DMS114 treated with DMSO at 0.1 percent for 48 hours (cell line): ENCODE measurements around the gene ABCA12.

Experiments
- DNase-seq: peaks from one replicate; lab custom pipeline; 2025; ENCODE audit not compliant: unreplicated experiment; lab: John Stamatoyannopoulos, UW

The ABCA12 gene

DNA sequence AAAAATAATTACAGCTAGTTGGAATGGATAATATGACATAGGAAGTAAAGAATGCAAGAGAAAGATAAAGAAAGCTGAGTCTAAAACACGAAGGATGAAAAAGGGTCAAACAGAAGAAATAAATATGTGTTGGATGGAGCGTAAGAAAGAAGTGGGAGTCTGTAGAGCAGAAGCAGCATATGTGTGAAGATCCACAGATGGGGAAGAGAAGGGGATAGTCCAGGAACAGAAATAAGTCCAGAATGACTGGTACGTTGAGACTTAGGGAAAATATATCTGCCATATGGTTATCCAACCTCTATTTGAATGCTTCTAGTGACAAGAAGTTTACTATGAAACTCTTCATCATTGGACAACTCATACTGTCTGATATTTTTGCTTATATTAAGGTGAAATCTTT is 18.0 kb downstream of the ABCA12 start:
- no peak for DNase-seq

DNA sequence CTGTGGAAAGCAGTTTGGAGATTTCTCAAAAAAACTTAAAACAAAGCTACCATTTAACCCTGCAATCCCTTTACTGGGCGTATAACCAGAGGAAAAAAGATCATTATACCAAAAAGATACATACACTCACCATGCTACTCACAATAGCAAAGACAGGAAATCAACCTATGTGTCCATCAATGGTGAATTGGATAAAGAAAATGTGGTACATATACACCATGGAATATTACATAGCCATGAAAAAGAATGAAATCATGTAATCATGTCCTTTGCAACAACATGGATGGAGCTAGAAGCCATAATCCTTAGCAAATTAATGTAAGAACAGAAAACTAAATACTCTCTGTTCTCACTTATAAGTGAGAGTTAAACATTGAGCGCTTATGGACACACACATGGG is 18.6 kb downstream of the ABCA12 start:
- no peak for DNase-seq

DNA sequence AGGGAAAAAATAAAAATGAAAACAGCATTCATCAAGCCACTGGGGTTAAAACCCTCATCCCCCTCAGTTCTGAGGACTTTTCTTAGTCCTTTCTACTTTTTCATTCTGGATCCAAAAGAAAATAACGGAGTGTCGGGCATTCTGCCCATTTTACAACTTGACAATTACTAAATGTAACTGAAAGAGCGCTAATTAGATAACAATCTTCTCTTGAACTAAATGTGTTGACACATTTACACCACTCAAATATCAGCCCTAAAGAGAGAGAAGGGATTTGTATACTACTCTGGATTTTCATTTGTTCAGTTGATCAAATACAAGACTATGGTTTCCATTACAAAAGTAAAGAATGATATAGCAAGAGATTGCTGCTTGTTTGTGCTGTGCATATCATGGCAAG is 27.5 kb downstream of the ABCA12 start:
- no peak for DNase-seq

DNA sequence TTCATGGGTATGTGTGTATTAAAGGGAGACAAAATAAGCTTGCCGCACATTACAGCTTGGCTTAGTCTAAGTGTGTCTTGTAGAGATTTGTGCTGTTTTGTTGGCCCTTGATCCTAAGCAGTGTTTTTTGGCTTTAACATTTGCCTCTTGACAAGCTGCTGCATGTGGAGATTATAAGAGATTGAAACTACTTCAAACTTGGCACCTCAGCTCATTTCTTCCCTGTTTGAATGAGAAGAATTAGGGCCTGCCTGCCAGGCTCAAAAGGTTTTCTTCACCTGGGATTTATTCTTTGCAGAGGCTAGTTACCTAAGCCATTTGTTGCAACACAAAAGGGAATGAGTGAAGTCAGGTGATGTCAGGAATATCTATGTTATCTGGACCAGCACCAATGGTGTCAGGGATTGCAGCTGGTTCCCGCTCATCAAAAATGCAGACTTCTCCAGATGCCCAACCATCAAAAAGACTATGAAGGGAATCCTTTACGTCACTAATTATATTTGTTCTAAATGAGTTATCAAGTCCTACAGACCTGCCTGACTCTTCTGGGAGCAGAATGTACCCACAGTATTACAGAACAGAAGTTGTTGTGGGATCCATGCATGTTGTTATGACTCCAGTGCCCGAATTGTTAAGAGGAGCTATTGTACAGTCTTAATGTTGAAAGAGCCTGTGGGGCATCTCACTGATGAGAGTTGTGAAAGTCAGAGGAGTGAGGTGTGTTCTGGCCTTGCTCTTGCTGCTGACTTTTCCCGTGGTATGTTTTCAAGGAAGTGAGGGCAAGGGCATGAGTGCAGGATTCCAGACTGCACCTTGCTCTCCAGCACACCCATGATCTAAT is 31.0 kb downstream of the ABCA12 start:
- DNase-seq: no peak

DNA sequence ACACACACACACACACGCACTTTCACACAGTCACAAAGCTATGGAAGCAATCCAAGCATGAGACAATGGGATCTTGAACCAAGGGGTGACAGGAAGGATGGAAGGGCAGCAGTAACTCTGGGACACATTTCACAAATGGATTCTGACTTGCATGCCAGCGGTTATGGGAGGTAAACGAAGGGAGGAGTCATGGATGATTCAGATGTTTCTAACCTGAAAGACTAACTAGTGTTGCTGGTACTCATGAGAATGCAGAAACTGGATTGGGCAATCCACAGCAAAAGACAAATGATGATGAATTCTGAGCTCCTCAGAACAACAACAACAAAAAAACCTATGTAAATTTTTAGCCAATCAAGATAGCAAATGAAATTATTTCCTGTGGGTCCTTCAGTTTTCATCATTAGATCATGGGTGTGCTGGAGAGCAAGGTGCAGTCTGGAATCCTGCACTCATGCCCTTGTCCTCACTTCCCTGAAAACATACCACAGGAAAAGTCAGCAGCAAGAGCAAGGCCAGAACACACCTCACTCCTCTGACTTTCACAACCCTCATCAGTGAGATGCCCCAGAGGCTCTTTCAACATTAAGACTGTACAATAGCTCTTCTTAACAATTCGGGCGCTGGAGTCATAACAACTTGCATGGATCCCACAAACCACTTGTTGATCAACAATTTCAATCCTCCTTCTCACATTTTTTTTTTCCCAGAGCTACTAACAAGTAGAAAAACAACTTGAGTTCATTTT is 32.6 kb downstream of the ABCA12 start:
- no peak for DNase-seq

DNA sequence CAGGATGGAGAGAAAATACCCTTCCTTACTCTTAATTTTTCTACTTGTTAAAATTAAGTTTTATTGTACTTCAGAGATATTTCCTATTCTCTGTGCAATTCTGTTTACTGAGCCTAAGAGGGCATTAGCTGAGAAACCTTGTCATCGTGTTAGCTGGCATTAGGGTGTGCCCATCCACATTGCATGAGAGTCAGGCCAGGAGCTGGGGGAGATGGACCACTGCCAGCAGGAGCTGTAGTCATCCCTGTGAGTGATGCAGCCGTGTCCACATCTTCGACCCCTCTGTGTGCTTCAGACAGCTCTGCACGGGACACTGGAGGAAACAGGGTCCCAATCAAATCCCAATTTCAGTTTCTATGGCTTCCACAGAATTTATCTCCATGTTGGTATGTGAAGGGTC is 34.2 kb downstream of the ABCA12 start:
- DNase-seq: no peak

DNA sequence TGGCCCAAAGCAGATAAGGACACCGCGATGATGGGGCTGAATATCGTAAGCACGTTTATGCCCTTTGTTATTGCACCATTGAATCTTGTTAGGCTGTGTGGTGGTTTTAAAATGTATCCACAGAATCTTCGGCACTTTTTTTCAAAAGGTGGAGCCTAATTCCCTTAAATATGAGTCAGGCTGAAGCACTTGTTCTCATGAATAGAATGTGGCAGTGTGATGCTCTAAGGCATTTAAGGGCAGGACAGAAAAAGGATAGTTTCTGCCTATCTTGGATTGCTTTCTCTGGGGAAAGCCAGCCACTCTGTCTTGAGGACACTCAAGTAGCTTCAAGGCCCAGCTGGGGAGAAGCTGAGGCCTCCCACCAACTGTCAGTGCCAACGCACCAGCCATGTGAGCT is 39.6 kb downstream of the ABCA12 start:
- DNase-seq: no peak

DNA sequence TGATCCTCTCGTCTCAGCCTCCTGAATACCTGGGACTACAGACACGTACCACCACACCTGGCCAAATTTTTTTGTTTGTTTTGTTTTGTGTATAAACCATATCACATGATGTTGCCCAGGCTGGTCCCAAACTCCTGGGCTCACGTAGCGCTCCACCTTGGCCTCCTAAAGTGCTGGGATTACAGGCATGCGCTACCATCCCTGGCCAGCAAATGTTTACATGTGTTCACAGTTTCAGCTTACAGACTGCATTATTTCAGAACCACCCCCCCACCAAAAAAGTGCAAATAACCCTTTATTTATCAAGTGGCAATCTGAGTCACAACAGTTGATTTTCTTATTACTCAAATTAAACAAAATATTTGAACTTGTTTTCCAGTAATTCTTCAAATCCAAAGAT is 54.3 kb downstream of the ABCA12 start:
- DNase-seq: no peak

DNA sequence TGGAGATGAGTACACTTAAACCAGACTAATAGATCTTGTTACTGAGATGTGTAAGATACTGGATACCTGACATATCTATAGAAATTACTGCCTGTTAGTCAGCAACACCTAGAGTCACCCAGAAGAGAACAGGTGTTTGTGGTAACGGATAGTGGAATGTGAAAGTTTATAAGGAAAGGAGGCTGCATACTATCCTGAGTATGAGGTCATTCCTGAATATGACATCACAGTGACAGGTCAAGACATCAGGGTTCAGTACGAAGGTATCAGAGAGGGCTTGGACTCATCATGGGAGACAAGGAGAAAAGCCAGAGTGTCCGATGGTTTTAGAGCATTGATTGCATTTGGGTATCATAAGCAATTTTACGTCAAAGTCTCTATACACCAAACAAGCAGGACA is 55.3 kb downstream of the ABCA12 start:
- DNase-seq: no peak

DNA sequence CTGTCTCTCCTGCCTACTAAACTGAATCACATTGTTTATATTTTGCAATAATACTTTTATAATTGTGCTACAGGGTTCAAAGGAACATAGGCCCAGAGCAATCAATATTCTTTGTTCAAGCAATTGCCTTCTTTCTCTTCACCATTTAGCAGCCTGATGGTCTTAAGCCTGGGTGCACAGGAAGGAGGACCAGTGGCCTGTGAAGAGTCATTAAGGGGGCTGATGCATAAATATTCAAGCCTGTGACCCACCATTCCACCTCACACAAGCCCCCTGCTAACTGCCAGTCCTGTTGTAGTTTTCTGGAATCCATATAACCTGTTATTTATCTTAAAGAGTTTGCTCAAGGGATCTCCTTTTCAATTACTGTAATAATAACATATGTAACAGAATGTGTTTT is 56.0 kb downstream of the ABCA12 start:
- no peak for DNase-seq

DNA sequence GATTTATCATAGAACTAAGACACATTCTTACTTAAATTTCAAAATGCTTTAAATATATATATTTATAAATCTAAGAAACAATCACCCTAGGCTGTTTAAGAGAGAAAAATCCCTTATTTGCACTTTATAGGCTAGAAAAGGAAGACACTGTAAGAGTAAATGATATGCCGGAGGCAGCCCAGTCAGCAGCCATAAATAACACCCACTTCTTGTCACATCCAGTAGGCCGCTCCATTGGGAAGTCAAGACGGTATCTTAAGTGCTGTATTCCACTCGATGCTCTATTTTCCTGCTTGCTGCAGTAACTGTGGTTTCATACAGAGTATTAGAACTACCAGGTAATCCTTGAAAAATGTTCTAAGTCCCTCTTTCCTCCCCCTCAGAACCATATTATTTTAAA is 57.9 kb downstream of the ABCA12 start:
- DNase-seq: no peak

DNA sequence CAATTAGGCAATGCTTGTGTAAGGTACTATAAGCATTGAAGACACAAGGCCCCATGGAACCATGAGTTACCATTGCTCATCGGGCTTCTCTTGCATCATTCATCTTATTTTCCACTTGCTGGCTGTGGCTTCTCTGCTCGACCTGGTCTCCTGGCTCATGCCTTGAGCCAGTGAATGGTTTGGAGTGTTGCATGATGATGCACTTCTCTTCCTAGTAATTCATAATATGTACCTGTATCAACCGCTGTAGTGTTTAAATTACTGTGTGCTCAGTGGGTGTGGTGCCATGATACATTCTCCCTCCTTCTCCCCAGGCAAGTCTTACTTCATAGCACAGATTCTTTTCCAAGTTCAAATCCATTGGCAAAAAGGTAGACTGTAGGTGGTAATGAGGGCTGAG is 66.8 kb downstream of the ABCA12 start:
- no peak for DNase-seq

DNA sequence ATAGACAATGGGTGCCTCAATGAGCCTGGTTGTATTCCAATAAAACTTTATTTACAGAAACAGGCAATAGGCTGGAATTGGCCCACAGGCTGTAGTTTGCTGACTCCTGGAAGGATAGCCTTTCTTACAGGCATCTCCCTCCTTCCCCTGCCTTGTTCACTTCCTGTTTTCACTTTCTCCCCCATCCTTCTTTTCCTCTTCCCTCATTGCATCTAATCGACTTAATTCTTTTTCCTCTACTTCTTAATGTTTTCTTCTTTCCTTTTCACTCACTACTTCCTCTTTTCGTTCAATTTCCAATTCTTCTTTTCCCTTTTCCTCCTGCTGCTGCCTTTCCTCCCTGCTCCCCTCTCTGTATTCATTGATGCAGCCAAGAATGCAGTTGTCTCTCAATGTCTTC is 70.0 kb downstream of the ABCA12 start:
- no peak for DNase-seq

DNA sequence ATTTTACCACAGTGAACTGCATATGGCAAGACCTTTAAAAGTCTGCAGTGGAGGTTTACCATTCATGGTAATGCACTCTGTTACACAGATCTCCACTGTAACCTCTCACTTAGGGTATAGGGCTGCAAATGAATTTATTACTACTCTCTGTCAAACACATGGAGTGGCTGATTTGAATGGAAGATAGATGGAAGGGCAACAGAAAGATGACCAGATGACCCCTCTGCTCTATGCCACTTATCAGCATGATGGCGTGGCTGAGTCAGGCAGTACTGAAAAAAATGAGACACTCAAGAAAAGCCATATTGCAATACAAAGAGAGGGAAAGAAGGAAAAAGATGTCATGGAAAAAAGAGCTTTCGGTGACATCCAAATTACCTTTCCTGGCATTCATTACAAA is 72.3 kb downstream of the ABCA12 start:
- DNase-seq: no peak

DNA sequence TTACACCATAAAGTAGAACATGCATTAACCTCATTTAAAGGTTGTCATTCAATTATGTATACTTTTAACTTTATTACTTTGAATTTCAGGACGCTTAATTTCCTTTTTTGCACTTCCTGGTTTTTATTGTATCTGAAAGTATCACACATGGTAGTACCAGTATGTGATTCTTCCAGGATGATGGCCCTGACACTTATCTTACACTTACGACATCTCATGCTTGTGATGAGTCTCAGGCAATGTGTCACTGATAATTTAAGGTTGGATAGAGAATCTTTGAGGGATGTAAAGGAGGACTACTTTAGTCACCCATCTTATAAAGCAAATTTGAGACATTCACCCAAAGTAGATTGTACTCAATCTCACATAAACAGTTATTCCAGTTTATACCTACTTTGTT is 74.9 kb downstream of the ABCA12 start:
- DNase-seq: no peak

DNA sequence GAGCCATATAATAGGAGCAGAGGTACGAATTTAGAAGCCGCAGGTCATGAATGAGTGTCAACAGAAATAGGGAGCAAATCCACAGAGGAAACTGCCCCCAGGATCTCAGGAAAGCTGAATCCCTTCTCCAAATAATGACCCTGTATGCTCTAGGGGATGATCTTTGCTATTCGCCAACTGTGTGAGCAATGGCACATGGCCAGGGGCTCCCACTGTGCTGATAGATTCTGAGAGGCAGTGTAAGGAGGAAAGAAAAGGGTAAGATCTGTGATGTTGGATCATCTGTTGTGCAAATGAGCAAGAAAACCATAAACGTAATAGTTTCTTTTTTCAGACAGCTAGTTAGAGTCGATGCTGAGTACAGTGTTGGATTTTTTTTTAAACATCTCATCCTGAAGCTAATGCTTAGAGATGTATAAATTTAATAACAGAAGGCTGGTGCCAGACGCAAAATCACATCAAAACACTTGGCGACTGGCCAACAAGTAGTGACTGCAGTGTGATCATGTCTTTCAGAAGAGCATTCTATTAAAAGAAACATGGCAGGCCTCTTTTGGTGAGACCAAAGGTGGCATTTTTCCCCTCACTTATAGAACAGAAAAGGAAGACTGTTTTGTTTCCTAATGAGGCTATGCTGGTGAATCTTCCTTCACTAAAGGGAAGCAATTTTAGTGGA is 77.4 kb downstream of the ABCA12 start:
- no peak for DNase-seq

DNA sequence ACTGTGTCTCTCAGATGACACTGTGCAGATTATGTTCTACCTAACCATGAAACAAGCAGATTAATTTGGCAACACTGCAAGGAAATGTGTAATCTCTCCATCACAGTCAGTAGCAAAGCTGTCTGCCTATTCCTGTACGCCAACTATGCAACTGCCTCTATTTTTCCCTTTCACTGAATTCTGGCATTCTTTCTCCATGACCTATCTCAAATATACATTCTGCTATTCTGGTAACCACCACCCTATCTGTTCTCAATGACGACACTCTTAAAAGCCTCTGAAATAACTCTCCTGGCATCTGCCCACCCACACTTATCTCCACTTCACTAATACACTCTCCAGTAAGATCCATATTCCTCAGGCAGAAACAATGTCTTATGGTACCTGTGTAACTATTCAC is 78.7 kb downstream of the ABCA12 start:
- DNase-seq: no peak

DNA sequence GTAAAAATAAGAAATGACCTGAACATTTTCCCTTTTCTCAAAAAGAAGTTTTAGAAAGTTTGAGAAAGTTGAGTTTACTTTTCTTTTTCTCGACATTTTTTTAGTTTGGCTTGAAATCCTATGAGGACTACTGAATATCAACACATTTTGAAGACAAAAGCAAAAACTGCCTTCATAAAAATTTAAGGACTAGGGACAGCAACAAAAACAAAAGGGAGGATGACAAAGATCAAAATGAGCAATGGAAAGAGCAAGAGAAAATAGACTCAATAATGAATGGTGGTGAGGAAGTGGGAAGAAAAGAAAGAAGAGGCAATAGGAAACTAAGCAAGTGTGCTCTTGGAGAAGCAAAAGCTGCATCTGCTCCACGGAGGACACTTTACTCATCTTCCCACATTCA is 82.5 kb downstream of the ABCA12 start:
- no peak for DNase-seq

DNA sequence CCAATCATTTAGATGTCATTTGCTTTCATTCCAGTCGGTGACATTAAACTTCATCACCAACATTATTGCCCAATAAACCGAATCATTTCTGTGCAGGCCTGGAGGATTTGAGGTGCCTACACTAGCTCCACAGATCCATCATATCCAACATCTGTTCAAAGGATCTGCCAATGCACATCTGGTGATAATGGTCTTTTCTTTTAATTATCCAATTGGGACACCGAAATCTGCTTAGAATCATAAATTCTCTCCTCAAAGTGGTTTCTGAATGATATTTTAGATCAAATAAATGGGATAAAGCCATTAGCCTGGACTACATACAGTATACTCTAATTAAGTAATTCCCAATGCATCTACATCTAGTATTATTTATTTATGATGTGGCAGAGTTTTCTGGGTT is 85.6 kb downstream of the ABCA12 start:
- DNase-seq: no peak

DNA sequence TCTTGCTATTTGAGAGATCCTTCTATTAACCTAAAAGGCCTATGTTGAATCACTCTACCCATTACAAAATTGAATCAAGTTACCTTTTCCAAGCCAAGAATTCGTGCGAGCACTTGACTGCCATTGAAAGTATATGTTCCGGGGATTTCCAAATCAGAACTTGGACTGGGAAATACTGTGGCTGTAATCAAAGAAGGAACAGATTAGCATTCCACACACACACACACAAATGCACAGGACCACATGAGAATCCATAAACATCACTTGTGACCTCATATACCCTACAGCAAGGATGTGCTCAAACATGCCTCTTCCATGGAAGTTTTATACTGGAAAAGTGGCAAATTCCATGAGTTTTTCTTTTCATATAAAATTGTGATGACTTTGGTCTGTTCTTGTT is 86.0 kb downstream of the ABCA12 start:
- no peak for DNase-seq

DNA sequence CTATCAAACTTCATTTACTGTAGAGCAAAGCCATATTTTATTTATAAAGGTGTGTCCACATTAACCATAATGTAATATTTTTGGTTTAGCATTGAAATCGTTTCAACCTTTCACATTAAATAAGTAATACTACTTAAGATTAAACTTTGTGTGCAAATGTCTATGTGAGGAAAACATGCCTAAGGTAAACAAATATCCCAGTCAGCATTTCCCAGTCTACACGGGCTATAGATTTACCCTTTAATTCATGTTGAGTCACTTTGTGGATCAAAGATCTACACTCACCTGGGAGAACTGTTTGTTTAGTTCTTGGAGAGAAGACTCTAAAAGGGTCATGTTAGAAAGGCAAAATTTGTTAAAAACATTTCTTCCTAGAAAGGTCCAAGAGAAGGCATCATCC is 89.1 kb downstream of the ABCA12 start:
- no peak for DNase-seq

DNA sequence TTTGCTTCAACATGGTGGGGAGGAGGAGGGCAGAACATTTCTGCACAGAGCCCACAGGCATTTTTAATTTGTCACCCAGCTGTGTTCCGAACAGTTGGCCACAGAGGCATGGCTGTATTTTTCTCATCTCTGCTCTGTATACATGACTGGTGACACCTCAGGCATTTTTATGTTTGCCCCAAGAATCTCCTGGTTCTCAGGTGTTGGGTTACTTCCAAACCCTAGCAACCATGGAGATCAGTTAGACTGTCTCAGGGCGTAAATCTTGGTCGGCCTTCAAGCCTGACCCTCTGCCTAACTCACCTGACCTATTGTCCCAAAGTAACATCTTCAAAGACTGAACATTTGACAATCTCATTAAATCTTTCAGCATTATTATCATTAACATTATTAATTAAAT is 100.0 kb downstream of the ABCA12 start:
- DNase-seq: no peak
